NCI-H748 treated with DMSO at 0.1 percent for 48 hours (cell line): ENCODE data around the gene FGD5.

Source experiments
- DNase-seq: peaks from one replicate; lab custom pipeline; 2025; lab: John Stamatoyannopoulos, UW

Gene FGD5

DNA sequence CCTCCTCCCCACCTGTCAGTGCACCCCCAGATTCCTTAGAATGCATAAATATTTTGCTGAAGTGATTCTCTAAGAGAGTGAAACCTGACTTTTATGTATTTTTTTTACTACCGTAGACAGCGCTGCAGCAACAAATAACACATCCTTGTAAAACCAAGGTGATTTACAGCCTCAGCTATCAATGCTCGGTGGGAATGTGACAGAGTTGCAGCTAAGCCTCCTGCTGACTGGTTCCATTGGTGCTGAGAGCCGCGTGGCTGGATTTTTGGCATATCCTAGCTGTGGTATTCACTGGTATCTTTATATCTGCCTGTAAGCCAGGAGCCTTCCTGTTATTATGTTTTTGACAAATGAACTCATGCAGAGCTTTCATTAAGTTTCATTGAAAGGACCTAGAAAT lies 11.0 kb downstream of the FGD5 start:
- no peak for DNase-seq

DNA sequence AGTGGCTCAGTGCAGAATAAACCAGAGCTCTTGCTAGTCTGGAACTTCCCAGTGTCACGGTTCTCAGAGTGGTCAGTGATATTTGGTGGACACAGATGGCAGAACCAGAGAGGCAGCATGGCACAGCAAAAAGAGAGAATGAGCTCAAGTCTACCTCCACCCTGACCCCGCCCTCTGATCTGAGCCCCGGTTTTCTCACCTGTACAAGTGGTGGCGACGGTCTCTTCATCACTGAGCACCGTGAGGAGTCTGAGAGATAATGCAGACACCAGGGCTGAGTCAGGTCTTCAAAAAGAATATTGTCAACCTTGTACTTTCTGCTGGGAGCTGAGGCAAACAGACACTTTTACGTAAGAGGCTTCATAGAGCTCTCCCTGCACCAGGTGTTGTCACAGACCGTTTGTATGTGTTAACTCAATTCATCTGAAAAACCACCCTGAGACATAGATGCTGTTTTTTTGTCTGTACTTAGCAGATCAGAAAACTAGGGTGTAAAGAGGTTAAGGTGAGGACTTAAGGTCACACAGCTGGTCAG lies 13.2 kb downstream of the FGD5 start:
- no peak for DNase-seq

DNA sequence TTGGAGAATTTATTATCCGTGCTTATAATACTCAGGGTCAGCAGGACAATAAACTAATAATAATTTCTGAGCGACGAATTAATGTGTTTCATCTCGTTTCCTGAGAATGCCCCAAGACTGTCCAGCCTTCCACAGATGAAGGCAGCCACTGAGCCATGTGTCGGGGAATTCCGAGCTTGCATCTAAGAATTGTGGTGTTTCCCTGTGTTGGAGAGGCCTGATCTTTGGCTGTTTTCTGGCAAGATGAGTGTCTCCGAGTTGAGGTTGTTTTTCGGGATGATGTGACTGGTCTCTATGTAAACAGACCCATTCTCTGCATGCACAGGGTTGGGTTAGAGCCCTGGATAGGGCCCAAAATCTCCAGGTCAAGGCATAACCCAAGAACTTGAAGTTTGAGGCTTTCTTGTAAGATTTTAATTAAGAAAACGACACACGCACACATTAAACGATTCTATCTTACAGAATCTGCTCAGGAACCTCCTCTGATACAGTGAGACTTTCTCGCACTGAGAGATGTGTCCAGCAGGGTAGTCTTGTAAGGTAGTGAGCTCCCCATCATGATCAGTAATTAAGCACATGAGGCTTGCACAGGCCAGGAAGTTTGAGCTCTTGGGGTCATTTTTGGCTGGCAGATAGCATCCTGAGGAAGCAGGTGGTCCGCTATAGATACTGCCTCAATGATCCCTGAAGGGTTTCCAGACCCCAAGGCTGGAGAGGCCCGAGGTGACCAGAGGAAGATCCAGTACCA lies 14.4 kb downstream of the FGD5 start:
- no peak for DNase-seq

DNA sequence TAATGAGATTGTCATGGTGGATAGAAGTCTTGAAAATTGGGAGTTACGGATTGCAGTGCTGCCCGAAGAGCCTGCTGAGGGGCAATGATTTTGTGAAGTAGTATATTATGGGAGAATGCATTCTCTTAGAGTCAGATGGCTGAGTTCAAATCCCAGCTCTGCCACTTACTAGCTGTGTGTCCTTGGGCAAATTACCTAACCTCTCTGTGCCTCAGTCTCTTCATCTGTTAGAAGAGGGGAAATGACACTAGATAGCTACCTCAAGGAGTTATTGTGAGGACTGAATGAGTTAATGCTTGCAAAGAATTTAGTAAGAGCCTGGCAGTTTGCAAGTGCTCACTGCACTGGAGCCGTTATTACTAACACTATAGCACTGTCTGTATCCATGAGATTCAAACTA lies 15.4 kb downstream of the FGD5 start:
- no peak for DNase-seq

DNA sequence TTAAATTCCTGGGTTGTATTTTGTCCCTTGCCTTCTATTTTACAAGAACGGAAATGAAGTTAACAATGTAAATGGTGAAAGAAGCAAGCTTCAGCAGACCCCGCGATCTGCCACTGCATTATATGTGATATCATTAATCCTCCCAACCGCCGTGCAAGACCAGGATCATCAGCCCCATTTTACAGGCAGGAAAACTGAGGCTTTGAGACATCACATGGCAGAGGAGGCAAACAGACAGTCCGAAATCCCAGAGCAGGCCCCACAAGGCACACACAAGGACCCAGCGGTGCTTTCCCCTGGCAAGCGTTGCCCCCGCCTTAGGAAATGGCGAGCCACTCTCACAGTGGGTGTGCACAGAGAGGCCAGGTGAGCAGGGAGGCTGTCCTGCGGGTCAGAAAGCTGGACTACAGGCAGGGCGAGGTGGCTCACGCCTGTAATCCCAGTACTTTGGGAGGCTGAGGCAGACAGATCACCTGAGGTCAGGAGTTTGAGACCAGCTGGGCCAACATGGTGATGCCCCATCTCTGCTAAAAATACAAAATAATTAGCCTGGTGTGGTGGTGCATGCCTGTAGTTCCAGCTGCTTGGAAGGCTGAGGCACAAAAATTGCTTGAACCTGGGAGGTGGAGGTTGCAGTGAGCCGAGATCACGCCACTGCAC lies 16.2 kb downstream of the FGD5 start:
- DNase-seq: no peak

DNA sequence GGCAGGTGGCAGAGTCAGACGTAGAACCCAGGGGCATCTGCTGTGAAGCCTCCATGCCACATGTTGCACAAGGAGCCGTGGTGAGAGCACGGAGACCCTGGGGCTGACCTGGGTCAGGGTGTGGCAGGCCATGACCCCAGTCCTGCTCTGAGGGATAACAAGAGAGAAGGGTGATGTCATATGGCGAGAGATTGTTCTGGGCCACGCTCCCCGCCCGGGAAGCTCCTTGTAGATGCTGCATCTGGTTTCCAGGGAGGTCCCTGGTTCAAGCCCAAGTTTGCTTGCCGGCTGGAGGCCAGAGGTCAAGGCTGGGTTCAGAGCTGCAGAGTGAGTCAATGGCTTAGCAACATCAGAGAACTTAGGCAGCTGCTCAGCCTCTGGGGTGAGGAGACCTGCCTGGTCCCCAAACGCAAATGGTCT lies 17.3 kb downstream of the FGD5 start:
- DNase-seq: no peak

DNA sequence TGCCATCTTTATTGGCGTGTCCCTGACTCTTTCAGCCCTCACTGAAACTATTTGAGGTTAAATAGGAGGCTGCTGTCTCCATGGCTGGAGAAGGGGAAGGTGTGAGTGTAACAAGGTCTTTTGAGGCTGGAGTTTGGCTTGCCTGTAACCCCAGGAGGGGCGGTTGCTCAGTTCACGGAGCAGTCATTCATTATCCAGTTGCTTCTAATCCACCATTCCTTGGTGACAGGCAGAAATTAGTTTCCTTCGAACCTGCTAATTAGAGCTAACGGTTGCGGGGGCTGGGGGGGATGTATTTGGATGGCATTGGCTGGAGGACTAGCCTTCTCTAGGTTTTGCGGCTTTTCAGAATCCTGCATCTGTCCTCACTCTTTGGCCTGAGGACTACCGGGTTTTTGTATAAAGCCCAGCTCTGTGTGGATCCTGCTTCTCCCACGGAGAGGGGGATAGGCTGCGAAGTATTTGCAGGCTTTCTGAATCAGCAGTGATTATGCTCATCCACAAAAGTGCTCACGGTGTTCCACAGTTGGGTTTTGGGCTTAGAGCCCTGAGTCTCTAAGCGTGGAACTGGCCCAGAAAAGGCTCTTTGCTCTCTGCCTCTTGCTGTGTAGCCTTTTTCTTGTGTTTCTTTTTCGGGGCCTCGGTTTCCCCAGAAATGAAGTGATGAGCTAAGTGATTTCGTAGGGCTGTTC lies 18.6 kb downstream of the FGD5 start:
- DNase-seq: no peak

DNA sequence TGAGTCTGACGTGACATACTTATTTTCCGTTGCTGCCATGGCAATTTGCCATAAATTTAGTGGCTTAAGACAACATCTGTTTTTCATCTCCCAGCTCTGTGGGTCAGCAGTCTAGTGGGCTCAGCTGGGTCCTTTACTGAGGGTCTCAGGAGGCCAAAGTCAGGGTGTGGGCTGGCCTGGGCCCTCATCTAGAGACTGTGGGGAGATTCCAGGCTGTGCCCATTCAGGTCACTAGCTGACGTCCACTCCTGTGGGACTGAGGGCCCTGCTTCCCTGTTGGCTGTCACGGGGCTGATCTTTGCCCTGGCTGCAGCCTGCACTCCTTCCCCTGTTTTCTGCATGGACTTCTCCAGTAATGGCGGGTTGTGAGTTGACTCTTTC lies 19.1 kb downstream of the FGD5 start:
- DNase-seq: no peak

DNA sequence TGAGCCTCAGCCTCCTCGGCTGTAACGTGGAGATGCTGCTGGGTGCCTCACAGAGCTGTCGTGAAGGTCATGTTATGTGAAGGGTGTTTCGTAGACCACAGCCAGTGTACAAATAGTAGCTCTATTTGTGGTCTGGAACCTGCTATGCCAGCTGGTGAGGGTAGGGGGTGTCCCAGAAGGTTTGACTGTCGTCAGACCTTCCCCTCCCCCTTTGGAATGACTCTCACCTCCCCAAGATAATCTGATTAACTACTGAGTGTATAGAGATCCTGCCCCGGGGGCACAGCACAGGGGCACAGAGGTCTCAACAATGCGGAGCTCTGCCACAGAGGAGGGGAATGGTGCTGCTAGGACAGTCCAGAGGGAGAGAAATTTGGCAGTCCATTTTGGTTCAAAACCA lies 20.5 kb downstream of the FGD5 start:
- DNase-seq: no peak

DNA sequence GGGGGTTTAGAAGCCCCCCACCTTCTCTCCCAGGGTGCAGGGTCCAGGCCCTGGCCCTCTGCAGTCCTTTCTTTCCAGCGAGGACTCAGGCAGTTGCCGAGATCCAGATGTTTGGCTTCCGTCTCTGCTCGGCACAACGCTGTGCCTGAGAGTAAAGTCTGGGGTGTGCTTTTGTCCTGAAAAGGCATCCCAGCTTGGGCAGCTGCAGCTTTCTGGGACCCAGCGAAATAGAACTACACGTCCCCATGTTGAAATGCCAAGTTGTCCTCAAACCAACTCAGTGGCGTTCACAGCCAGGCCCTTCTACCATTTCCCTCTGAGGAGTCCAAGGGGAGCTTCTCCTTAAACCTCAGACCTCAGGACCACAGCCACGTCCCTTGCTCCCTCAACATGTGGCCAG lies 23.1 kb downstream of the FGD5 start:
- DNase-seq: no peak

DNA sequence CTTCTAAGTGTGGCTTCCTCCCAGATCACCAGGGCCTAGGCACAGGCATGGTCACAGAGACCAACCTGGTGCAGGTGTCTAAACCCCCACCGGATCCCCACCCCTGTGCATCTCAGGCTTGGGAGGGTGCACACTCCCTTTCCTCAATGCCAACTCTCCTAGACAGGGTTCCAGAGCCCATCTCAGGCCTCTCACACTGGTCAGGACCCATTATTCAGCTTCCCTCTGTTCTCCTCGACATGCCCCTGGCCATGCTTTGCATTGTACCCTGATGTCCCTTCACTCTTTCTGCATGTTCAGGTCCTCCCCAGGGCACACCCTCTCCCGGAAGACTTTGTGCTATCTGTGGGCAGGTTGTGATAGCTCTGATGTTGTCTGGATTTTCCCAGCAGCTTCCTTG lies 23.5 kb downstream of the FGD5 start:
- DNase-seq: no peak

DNA sequence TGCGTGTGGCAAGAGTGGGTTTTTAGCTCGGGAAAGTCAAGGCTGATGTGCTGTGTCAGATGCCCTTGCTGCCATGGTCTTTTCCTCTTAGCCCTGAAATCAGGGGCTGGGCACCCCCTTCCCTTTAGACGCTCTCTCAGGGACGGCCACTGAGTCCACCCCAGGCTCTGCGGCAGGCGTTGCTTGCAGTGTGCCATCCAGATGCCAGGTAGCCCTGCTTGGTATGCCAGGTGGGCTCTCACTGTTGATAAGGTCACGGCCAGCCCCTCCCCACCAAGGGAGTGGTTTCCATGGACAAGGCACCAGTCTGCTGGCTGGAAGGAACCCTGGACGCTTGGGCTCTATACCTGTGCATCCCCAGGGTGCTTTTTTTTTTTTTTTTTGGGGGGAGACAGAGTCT lies 24.6 kb downstream of the FGD5 start:
- no peak for DNase-seq

DNA sequence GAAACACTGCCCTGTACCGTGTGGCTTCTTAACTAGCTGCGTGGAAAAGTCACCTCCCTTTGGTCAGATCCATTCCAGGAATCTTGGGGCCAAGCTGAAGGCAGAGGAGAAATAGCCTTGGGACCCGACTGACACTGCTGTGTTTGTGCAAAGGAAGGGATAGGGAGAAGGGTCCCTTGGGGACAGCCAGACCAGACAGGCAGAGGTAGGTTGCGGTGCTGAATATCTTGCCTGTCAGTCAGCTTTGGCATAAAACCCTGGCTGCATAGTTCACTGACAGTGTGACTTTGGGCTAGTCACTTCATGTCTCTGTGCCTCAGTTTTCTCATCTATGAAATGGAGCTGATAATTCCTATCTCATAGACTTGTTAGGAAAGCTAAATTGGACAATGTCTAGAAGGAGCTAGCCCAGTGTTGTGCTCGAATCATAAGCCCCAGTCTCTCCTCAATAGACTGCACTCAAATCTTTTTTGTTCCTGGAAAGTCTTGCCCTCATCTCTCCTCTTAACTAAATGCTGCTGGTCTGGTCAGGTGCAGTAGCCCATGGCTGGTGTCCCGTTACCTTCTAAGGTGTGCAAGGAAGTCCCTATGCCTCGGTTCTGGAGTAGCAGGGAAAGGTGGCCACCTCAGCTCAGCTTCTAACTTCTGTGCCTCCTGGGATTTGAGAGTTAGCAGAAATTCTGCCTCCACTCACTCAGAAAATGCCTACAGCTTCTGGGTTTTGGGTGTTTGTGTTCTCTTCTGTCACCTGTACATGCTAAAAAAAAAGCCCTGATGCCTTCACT lies 25.8 kb downstream of the FGD5 start:
- no peak for DNase-seq

DNA sequence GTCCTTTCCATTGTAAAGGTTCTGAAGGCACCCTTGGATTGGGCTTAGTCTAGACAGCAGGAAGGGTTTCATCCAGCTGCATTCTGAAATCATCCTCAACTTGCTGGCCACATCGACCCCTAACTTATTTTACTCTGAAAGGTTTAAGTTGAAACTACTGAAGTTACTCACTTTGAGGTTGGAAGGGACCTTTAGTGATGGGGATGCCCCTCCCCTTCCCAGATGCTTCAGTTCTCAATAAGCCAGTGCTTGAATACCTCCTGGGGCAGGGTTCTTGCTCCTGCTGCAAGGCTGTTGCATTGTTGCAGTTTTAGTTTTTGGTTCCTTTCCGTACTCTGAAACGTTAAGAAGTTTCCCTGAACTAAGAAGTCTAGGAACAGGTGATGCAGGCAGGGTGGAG lies 26.4 kb downstream of the FGD5 start:
- DNase-seq: no peak

DNA sequence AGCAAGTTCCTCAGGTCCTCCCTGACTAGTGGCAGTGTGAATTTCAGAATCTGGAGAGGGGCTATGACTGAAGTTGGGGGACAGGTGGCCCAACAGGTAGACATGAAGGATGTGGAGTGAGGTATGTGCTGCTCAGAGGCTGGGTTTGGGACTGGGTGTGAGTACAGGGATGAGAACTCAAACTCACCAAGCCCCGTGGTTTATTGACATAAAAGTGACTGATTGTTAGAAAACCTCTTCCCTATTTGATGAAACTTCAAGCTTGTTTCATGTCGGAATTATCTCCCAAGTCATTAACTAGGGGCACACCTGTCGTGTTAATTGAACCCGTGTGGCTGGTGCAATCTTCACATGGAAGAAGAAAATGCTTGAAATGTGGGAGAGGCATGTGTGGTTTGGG lies 27.1 kb downstream of the FGD5 start:
- DNase-seq: no peak

DNA sequence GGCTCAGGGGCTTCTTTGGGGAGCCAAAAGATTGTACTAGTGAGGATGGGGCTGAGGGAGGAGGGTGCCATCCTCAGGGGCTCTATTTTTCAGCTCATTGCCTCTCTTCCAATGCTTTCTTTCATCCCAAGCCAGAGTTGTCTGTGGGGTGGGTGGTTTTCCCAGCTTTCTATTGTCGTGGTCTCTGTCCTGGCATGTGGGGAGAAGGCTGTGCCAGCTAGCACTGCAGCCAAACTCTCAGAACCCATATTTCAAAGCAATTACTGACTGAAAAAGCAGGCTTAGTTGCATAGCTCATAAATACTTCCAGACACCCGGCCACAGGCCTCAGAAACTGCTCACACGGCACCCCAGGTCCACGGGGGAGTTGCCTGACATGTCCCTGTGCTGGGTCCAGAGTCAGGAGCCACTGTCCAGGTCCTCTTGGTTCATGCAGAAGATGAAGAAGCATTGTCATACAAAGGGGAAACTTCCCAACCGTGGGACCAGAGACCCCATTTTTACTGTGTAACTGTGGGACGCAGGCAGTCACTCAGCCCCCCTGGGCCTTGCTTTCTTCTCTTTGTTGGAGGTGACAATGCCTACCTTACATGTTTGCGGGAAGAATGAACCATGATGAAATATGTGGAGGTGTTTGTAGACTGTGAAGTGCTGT lies 27.6 kb downstream of the FGD5 start:
- DNase-seq: no peak

DNA sequence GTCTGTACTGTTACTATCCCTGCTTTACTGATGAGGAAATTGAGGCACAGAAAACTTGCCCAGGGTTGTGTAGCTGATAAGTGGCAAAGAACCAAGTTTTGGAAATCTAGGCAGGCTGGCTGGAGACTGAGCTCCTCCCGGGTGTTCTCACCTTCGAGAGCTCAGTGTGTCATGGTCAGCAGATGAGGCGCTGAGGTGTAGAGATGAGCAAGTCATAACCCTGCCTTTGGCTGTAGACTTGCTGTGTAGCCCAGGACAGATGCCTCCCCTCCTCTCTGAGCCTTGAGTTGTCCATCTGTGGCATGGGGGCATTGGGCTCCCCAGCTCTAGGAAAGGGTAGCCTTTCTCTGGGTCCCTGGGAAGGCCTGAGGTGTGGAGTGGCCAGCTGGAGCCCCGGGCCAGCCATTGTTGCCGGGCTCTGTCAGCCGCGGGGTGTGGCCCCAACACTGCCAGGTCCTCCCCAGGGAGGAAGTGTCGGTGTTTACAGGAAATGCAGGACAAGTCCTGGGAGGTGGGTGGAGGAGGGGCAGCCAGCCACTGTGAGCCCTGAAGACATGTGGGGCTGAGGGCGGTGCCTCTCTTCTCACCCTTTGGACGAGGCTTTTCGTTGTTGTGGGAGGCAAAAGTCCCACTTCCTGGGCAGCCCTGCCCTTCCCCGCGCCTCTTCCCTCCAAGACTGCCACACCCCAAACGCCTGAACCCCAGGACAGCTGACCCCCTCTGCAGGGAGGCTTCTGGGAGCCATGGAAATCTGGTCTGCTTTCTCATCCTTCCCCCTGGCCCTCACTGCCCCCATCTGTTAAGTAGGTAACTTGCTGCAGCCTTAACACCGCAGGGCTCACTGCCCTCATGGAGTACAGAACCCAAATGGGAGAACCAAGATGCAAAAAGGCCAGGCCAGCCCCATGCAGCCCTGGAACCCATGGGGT lies 29.1 kb downstream of the FGD5 start:
- no peak for DNase-seq

DNA sequence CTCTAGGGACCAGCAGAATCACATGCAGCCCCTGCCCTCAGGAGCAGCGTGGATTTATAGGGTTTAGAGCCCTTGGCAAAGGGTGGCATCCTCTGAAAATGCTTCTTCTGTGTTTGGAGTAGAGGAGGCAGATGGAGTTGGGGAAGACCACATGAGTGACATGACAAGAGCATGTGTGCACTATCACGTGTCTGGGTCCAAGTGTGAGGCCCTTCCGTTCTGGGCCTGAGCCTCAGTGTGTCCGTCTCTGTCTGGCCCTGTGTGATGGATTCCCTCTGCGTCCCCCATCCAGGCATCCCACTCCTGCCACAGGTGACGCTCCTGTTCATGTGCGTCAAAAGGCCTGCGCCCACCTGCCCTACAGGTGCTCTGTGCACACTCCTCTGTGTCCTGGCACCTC lies 30.1 kb downstream of the FGD5 start:
- DNase-seq: no peak

DNA sequence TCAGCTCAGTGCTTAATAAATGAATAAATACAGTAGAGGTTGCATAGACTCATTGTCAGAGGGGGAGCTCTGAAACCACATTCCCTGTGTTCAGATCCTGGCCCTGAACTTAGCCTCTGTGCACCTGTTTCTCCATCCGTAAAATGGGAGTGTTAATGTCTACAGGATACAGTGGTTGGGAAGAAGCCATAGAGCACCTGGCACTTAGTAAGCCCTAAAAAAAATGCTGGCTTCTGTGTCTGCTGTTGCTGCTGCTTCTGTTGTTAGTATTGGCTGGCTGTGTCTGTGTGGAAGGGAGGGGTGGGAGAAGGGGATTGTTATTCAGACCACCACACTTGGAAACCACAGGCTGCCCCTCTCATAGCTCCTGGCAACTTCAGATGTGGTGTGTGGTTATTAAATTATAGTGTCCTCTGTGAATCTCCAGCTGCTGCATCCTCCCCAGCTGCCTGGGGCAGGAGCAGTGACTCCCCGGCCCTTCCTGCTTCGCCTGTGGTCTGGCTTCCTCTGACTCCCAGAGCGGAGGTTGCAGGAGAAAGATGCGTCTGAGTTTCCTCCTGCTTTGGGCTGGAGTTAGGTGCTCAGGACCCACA lies 31.0 kb downstream of the FGD5 start:
- no peak for DNase-seq

DNA sequence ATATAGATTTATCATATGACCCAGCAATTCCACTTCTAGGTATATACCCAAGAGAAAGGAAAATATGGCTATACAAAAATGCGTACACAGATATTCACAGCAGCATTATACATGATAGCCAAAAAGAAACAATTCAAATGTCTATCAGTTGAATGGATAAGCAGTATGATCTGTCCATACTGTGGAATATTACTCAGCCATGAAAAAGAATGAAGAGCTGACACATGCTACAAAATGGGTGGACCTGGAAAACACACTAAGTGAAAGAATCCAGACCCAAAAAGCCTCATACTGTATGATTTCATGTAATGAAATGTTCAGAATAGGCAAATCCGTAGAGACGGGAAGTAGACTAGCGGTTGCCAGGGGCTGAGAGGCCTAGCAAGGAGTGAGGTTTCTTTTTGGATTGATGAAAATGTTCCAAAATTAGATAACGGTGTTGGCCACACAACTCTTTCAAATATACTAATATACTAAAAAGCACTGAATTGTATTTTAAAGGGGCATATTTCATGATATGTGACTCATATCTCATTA lies 33.4 kb downstream of the FGD5 start:
- DNase-seq: no peak
